ENCODE results near the gene ZDHHC13.

ZDHHC13 gene

GRCh38 chr11:19116971-19117759 lies at the start of gene ZDHHC13:
ZDHHC13 (plus strand) TSS chr11:19117168; CDS start chr11:19117250, 82 bp downstream.
- DNase-seq (ENCODE audit: low read depth in 2 of 2) = peak; percentile 95 to 97

GRCh38 chr11:19071255-19071654 lies 45.7 kb upstream of the ZDHHC13 start:
- peak; percentile 15 to 25 for DNase-seq (ENCODE audit: low read depth in 2 of 2)

GRCh38 chr11:19072464-19072863 lies 44.5 kb upstream of the ZDHHC13 start:
- DNase-seq (ENCODE audit: low read depth in 2 of 2) = no peak

- DNase-seq (ENCODE audit: low read depth in 2 of 2) = no peak
These were observed 43.2 kb upstream of the ZDHHC13 start for GRCh38 chr11:19073454-19074415.

GRCh38 chr11:19075636-19076035 lies 41.3 kb upstream of the ZDHHC13 start:
- DNase-seq (ENCODE audit: low read depth in 2 of 2) = no peak

GRCh38 chr11:19076744-19077589 lies 40.0 kb upstream of the ZDHHC13 start:
- peak; percentile 5 to 26 for DNase-seq (ENCODE audit: low read depth in 2 of 2)

- DNase-seq (ENCODE audit: low read depth in 2 of 2) = no peak
These were observed 39.0 kb upstream of the ZDHHC13 start for GRCh38 chr11:19077965-19078364.

- no peak for DNase-seq (ENCODE audit: low read depth in 2 of 2)
These were observed 37.1 kb upstream of the ZDHHC13 start for GRCh38 chr11:19079643-19080440.

GRCh38 chr11:19080579-19080993 lies 36.4 kb upstream of the ZDHHC13 start:
- DNase-seq (ENCODE audit: low read depth in 2 of 2) = no peak

GRCh38 chr11:19083166-19083565 lies 33.8 kb upstream of the ZDHHC13 start:
- no peak for DNase-seq (ENCODE audit: low read depth in 2 of 2)

GRCh38 chr11:19084661-19085315 lies 32.2 kb upstream of the ZDHHC13 start:
- no peak for DNase-seq (ENCODE audit: low read depth in 2 of 2)

- DNase-seq (ENCODE audit: low read depth in 2 of 2) = no peak
These were observed 29.3 kb upstream of the ZDHHC13 start for GRCh38 chr11:19087658-19088057.

GRCh38 chr11:19088791-19089190 lies 28.2 kb upstream of the ZDHHC13 start:
- no peak for DNase-seq (ENCODE audit: low read depth in 2 of 2)

GRCh38 chr11:19089421-19089820 lies 27.5 kb upstream of the ZDHHC13 start:
- no peak for DNase-seq (ENCODE audit: low read depth in 2 of 2)

- DNase-seq (ENCODE audit: low read depth in 2 of 2) = no peak
These were observed 25.6 kb upstream of the ZDHHC13 start for GRCh38 chr11:19091366-19091765.

GRCh38 chr11:19092342-19092741 lies 24.6 kb upstream of the ZDHHC13 start:
- no peak for DNase-seq (ENCODE audit: low read depth in 2 of 2)

- no peak for DNase-seq (ENCODE audit: low read depth in 2 of 2)
These were observed 24.1 kb upstream of the ZDHHC13 start for GRCh38 chr11:19092850-19093249.

- no peak for DNase-seq (ENCODE audit: low read depth in 2 of 2)
These were observed 23.0 kb upstream of the ZDHHC13 start for GRCh38 chr11:19093976-19094375.

GRCh38 chr11:19094859-19095258 lies 22.1 kb upstream of the ZDHHC13 start:
- DNase-seq (ENCODE audit: low read depth in 2 of 2) = no peak

- no peak for DNase-seq (ENCODE audit: low read depth in 2 of 2)
These were observed 17.9 kb upstream of the ZDHHC13 start for GRCh38 chr11:19099093-19099492.
